BLaER1 (cell line): ENCODE results near the gene P2RX2.

ENCODE experiments used
- H3K27ac ChIP-seq: shearing (Covaris generic); formaldehyde crosslinking; 2 replicates; pipeline ENCODE4 v1.8.1; 2022
- H3K27me3 ChIP-seq: shearing (Covaris generic); formaldehyde crosslinking; 2 replicates; pipeline ENCODE4 v1.8.1; 2022
- H3K36me3 ChIP-seq: shearing (Covaris generic); formaldehyde crosslinking; 2 replicates; pipeline ENCODE4 v1.8.1; 2022
- H3K4me1 ChIP-seq: shearing (Covaris generic); formaldehyde crosslinking; 2 replicates; pipeline ENCODE4 v1.8.1; 2022
- H3K4me2 ChIP-seq: shearing (Covaris generic); formaldehyde crosslinking; 2 replicates; pipeline ENCODE4 v1.8.1; 2022
- H3K4me3 ChIP-seq: shearing (Covaris generic); formaldehyde crosslinking; 2 replicates; pipeline ENCODE4 v1.8.1; 2022
- H3K9ac ChIP-seq: shearing (Covaris generic); formaldehyde crosslinking; 2 replicates; pipeline ENCODE4 v1.8.1; 2022
- H3K9me3 ChIP-seq: shearing (Covaris generic); formaldehyde crosslinking; 2 replicates; pipeline ENCODE4 v1.8.1; 2022
- H4K20me1 ChIP-seq: shearing (Covaris generic); formaldehyde crosslinking; 2 replicates; pipeline ENCODE4 v1.8.1; 2022
- Cebpa-rat ChIP-seq: shearing (Covaris generic); IDR thresholded peaks from 2 replicates; pipeline ENCODE4 v1.8.1; 2022

Gene P2RX2

DNA sequence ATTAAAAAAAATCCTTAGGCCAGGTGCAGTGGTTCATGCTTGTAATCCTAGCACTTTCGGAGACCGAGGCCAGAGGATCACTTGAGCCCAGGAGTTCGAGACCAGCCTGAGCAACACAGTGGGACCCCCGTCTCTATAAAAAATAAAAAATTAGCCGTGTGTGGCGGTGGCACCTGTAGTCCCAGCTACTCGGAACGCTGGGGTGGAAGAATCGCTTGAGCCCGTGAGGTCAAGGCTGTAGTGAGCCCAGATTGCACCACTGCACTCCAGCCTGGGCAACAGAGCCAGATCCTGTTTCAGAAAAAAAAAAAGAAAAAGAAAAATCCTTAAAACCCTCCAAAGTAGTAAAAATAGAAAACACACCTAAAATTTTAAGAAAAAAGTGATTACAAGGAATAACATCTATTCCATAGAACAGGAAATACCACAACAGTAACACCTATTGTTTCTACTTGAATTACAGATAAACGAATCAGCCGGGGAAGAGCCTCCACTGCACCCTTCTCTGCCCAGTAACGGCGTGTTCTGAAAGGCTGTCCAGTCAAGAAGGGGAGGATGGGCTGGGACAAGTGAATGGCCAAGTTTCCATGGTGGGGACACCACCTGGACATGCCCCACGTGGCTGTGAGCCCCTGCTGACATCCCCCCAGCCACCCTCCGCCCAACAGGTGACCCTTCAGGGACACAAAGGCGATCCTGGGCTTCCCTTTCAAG is 50.7 kb downstream of the P2RX2 start:
- H3K36me3 ChIP-seq = peaks cover 99% of the 10 kb centered on the region
- H3K27me3 ChIP-seq = no peaks in the 10 kb centered on the region
- H3K4me1 ChIP-seq = peaks cover 59% of the 10 kb centered on the region
- no peak overlapping the region for H3K9ac ChIP-seq
- H3K27ac ChIP-seq = no peak overlapping the region
- TF ChIP-seq Cebpa-rat = no peak
- H3K4me2 ChIP-seq = no peak overlapping the region
- H3K9me3 ChIP-seq = no peaks in the 10 kb centered on the region
- no peaks in the 10 kb centered on the region for H4K20me1 ChIP-seq
- H3K4me3 ChIP-seq = no peak overlapping the region
